Left ventricle myocardium superior (tissue), 1 donor: ENCODE data around the gene ELL2. TPM values are rescaled to one million over a fixed set of nuclear protein-coding genes. Genes with fewer than 3 reads are reported as not detected.
A peak's percentile ranks its signal among the peaks of the same experiment; 100 is the strongest.
"Not testable (repeated sequence)": the region's sequence is repeated elsewhere in the genome, so short reads cannot be mapped to it uniquely, and the experiment has no call there.

Source experiments
- ATAC-seq: fragments of 200-7000 bp; cut with Tn5 transposase; one replicate; pipeline ENCODE4 v1.9.1; 2020; ENCODE audit warnings: mild to moderate bottlenecking, moderate library complexity
- DNase-seq: peaks from one replicate; pipeline ENCODE4 v3.0.0-alpha.2; 2020
- intact Hi-C: fragments of 100-400 bp; cut with micrococcal nuclease; formaldehyde crosslinking; loops from one replicate; pipeline ENCODE4 v1.11.0; 2022
- total RNA-seq: library from RNA; stranded (reverse); fragmentation: NEBNext Ultra II Directional; extraction: Animal tissue kit (Norgen Biotek cat#: 25700); gene quantifications from one replicate; pipeline ENCODE4 v1.2.1, GENCODE V29; 2021
- donor health status: DM: no; HTN: yes; CAD: no; lungs with severe emphysema.

ELL2 gene
- total RNA-seq, 1 donor from 2014 or later, result 23.4 TPM

- ATAC-seq, result no peak
- DNase-seq, result no peak
- intact Hi-C loops, result no loop called here
Observed at GRCh38 chr5:95920822-95921221, 40.8 kb downstream of the ELL2 start.

- intact Hi-C loops, result no loop called here
- ATAC-seq (no peak), DNase-seq (no peak)
Observed at GRCh38 chr5:95919658-95920057, 42.0 kb downstream of the ELL2 start.

- no peak for DNase-seq
- ATAC-seq, result no peak
- intact Hi-C loops, result no loop called here
Observed at GRCh38 chr5:95918421-95919006, 43.1 kb downstream of the ELL2 start.

- ATAC-seq (no peak), DNase-seq (no peak)
- intact Hi-C loops, result no loop called here
Observed at GRCh38 chr5:95917207-95917606, 44.4 kb downstream of the ELL2 start.

GRCh38 chr5:95916687-95917085 lies 45.0 kb downstream of the ELL2 start:
- DNase-seq (no peak), ATAC-seq (no peak)
- intact Hi-C loops, result no loop called here

- DNase-seq (no peak), ATAC-seq (peak; percentile 42)
- intact Hi-C loops, result no loop called here
Observed at GRCh38 chr5:95915999-95916686, 45.5 kb downstream of the ELL2 start.

GRCh38 chr5:95913663-95914062 lies 48.0 kb downstream of the ELL2 start:
- intact Hi-C loops, result no loop called here
- no peak for ATAC-seq
- no peak for DNase-seq

GRCh38 chr5:95912029-95912428 lies 49.6 kb downstream of the ELL2 start:
- intact Hi-C loops, result no loop called here
- DNase-seq (no peak), ATAC-seq (no peak)

GRCh38 chr5:95910521-95910920 lies 51.1 kb downstream of the ELL2 start:
- no peak for ATAC-seq
- intact Hi-C loops, result no loop called here

GRCh38 chr5:95909738-95910137 lies 51.9 kb downstream of the ELL2 start:
- DNase-seq (no peak), ATAC-seq (no peak)
- intact Hi-C loops, result no loop called here

More at GRCh38 chr5:95910521-95910920, 51.1 kb downstream of the ELL2 start:
- DNase-seq, result no peak

GRCh38 chr5:95908799-95909198 lies 52.9 kb downstream of the ELL2 start:
- intact Hi-C loops, result no loop called here
- DNase-seq (no peak), ATAC-seq (no peak)

GRCh38 chr5:95907740-95908706 lies 53.6 kb downstream of the ELL2 start:
- no peak for DNase-seq
- intact Hi-C loops, result no loop called here
- ATAC-seq, result peak; percentile 10

GRCh38 chr5:95907067-95907705 lies 54.5 kb downstream of the ELL2 start:
- peak; percentile 21 for ATAC-seq
- no peak for DNase-seq
- intact Hi-C loops, result no loop called here

- intact Hi-C loops, ATAC-seq, DNase-seq: not testable (repeated sequence)
Observed at GRCh38 chr5:95906398-95906797, 55.3 kb downstream of the ELL2 start.

- no peak for ATAC-seq
- no peak for DNase-seq
- intact Hi-C loops, result no loop called here
Observed at GRCh38 chr5:95904827-95905226, 56.8 kb downstream of the ELL2 start.

- intact Hi-C loops, result no loop called here
- no peak for DNase-seq
- ATAC-seq, result no peak
Observed at GRCh38 chr5:95903838-95904237, 57.8 kb downstream of the ELL2 start.

- ATAC-seq, result no peak
Observed at GRCh38 chr5:95901676-95902627, 59.7 kb downstream of the ELL2 start.

GRCh38 chr5:95900383-95900958 lies 61.2 kb downstream of the ELL2 start:
- peak; percentile 92 for ATAC-seq
- DNase-seq, result no peak
- intact Hi-C loops, result no loop called here

More at GRCh38 chr5:95901676-95902627, 59.7 kb downstream of the ELL2 start:
- intact Hi-C loops, result no loop called here
- no peak for DNase-seq
